HG03565 (cell line): ENCODE results near the gene ZSCAN10.
"Not testable (repeated sequence)": the region's sequence is repeated elsewhere in the genome, so short reads cannot be mapped to it uniquely, and the experiment has no call there.

Experiments
- ATAC-seq: cut with Tn5 transposase; IDR thresholded peaks from one replicate; pipeline ENCODE4 v1.9.1; 2021; ENCODE audit warnings: mild to moderate bottlenecking, moderate library complexity; ENCODE audit not compliant: unreplicated experiment

ZSCAN10 gene

GRCh38 chr16:3098459-3099394 lies at the start of gene ZSCAN10:
Gene ZSCAN10 (minus strand): TSS chr16:3099294. CDS start chr16:3092937, 6,357 bp downstream.
- ATAC-seq = no peak

- no peak for ATAC-seq
Observed at GRCh38 chr16:3148256-3149192, 49.4 kb upstream of the ZSCAN10 start.

- ATAC-seq = no peak
Observed at GRCh38 chr16:3147757-3148104, 48.6 kb upstream of the ZSCAN10 start.

- no peak for ATAC-seq
Observed at GRCh38 chr16:3147046-3147756, 48.1 kb upstream of the ZSCAN10 start.

- ATAC-seq = no peak
Observed at GRCh38 chr16:3145660-3146059, 46.6 kb upstream of the ZSCAN10 start.

GRCh38 chr16:3145151-3145550 lies 46.1 kb upstream of the ZSCAN10 start:
- ATAC-seq = no peak

GRCh38 chr16:3144321-3144983 lies 45.4 kb upstream of the ZSCAN10 start:
- no peak for ATAC-seq

GRCh38 chr16:3143598-3144320 lies 44.7 kb upstream of the ZSCAN10 start:
- ATAC-seq = no peak

- ATAC-seq = no peak
Observed at GRCh38 chr16:3143189-3143588, 44.1 kb upstream of the ZSCAN10 start.

GRCh38 chr16:3142770-3143169 lies 43.7 kb upstream of the ZSCAN10 start:
- ATAC-seq = no peak

GRCh38 chr16:3142327-3142726 lies 43.2 kb upstream of the ZSCAN10 start:
- no peak for ATAC-seq

GRCh38 chr16:3141781-3142311 lies 42.8 kb upstream of the ZSCAN10 start:
- no peak for ATAC-seq

- no peak for ATAC-seq
Observed at GRCh38 chr16:3140603-3141427, 41.7 kb upstream of the ZSCAN10 start.

GRCh38 chr16:3139561-3139960 lies 40.5 kb upstream of the ZSCAN10 start:
- not testable (repeated sequence) for ATAC-seq

- ATAC-seq = no peak
Observed at GRCh38 chr16:3138823-3139426, 39.8 kb upstream of the ZSCAN10 start.

GRCh38 chr16:3138342-3138741 lies 39.2 kb upstream of the ZSCAN10 start:
- no peak for ATAC-seq

GRCh38 chr16:3137267-3137666 lies 38.2 kb upstream of the ZSCAN10 start:
- ATAC-seq = no peak

GRCh38 chr16:3135126-3135715 lies 36.1 kb upstream of the ZSCAN10 start:
- no peak for ATAC-seq
